SK-N-SH (cell line): ENCODE data around the gene RAB3D. TPM values are rescaled to one million over a fixed set of nuclear protein-coding genes. Genes with fewer than 3 reads are reported as not detected.
A peak's percentile ranks its signal among the peaks of the same experiment; 100 is the strongest.

Experiments
- CTCF ChIA-PET: fragments of 300-600, 350-600 bp; formaldehyde crosslinking; extraction: SDS; loops from one replicate; lab custom pipeline; 2021; lab: Yijun Ruan, JAX
- POLR2A ChIA-PET: fragments of 350-600 bp; sonication (Branson Sonifier 250); formaldehyde crosslinking; extraction: SDS; loops from one replicate; lab custom pipeline; 2020; ENCODE audit warnings: antibody characterized with exemption, inconsistent platforms; lab: Yijun Ruan, JAX
- DNase-seq: peaks from one replicate; pipeline ENCODE4 v3.0.0; 2012
- H2AFZ ChIP-seq: fragments of 200-600 bp; sonication (generic); 2 replicates; pipeline ENCODE4 v1.8.1; 2016; ENCODE audit warnings: antibody characterized with exemption, mild to moderate bottlenecking, low read depth
- H3F3A ChIP-seq: fragments of 200-600 bp; sonication (generic); replicated peaks from 2 replicates; pipeline ENCODE3; 2016; ENCODE audit warnings: antibody characterized with exemption, mild to moderate bottlenecking; ENCODE audit not compliant: insufficient read depth
- H3K27ac ChIP-seq, 2 experiments: fragments of 200-500 bp in 1 of 2; fragments of 200-600 bp in 1 of 2; sonication (Bioruptor generic) in 1 of 2; sonication (generic), shearing (Covaris generic) in 1 of 2; 2 replicates each; pipeline versions ENCODE4 v1.5.1 to v1.6.1; 2014 to 2016; ENCODE audit warnings: low read depth in 2 of 2, inconsistent platforms in 1 of 2, low read length in 1 of 2, mild to moderate bottlenecking in 1 of 2, mixed read lengths in 1 of 2
- H3K27me3 ChIP-seq: fragments of 200-600 bp; sonication (generic), shearing (Covaris generic); 2 replicates; pipeline ENCODE4 v1.6.1; 2016; ENCODE audit warnings: mixed run types; ENCODE audit not compliant: insufficient read depth
- H3K36me3 ChIP-seq, 2 experiments: fragments of 200-500 bp in 1 of 2; fragments of 200-600 bp in 1 of 2; sonication (Bioruptor generic) in 1 of 2; sonication (generic) in 1 of 2; replicated peaks in 1 of 2; 2 replicates each; pipeline versions ENCODE3 to v1.5.1; 2014 to 2016; ENCODE audit warnings: low read length in 1 of 2, mild to moderate bottlenecking in 1 of 2; ENCODE audit not compliant: insufficient read depth in 2 of 2, control insufficient read depth in 1 of 2
- H3K4me1 ChIP-seq, 2 experiments: fragments of 200-500 bp in 1 of 2; fragments of 200-600 bp in 1 of 2; sonication (Bioruptor generic) in 1 of 2; sonication (generic), shearing (Covaris generic) in 1 of 2; 2 replicates each; pipeline versions ENCODE4 v1.5.1 to v1.6.1; 2014 to 2016; ENCODE audit warnings: low read depth in 1 of 2, low read length in 1 of 2, mixed run types in 1 of 2; ENCODE audit not compliant: insufficient read depth in 2 of 2, control insufficient read depth in 1 of 2
- H3K4me2 ChIP-seq: fragments of 200-600 bp; sonication (generic), shearing (Covaris generic); 2 replicates; pipeline ENCODE4 v1.6.1; 2017; ENCODE audit warnings: mixed run types
- H3K4me3 ChIP-seq, 2 experiments: fragments of 200-500 bp in 1 of 2; fragments of 200-600 bp in 1 of 2; sonication (Bioruptor generic) in 1 of 2; sonication (generic), shearing (Covaris generic) in 1 of 2; 2 replicates each; pipeline versions ENCODE4 v1.5.1 to v1.8.1; 2014 to 2016; ENCODE audit warnings: low read depth in 2 of 2, inconsistent platforms in 1 of 2, low read length in 1 of 2, mild to moderate bottlenecking in 1 of 2, mixed read lengths in 1 of 2, moderate library complexity in 1 of 2
- H3K79me2 ChIP-seq: fragments of 200-600 bp; sonication (generic); 2 replicates; pipeline ENCODE4 v1.8.1; 2017; ENCODE audit warnings: mild to moderate bottlenecking; ENCODE audit not compliant: insufficient read depth
- H3K9ac ChIP-seq: fragments of 200-600 bp; sonication (generic); 2 replicates; pipeline ENCODE4 v1.6.1; 2017; ENCODE audit warnings: mixed run types
- H3K9me2 ChIP-seq: fragments of 200-600 bp; sonication (generic); 2 replicates; pipeline ENCODE4 v1.6.1; 2017; ENCODE audit warnings: mixed run types
- H3K9me3 ChIP-seq: fragments of 200-600 bp; sonication (generic); 2 replicates; pipeline ENCODE4 v1.6.1; 2017; ENCODE audit warnings: mixed run types, mild to moderate bottlenecking, moderate library complexity
- H4K20me1 ChIP-seq: fragments of 200-600 bp; sonication (generic); 2 replicates; pipeline ENCODE4 v1.6.1; 2017; ENCODE audit warnings: mild to moderate bottlenecking, mixed run types; ENCODE audit not compliant: insufficient read depth
- CTCF ChIP-seq: fragments of 200-600 bp; sonication (generic); IDR thresholded peaks from 2 replicates; pipeline ENCODE4 v1.6.1; 2017; ENCODE audit warnings: antibody characterized with exemption, mild to moderate bottlenecking, moderate library complexity
- ELF1 ChIP-seq: IDR thresholded peaks from 2 replicates; pipeline ENCODE4 v1.4.0; 2012
- EZH2phosphoT487 ChIP-seq: fragments of 200-600 bp; sonication (generic); IDR thresholded peaks from 2 replicates; pipeline ENCODE4 v1.6.1; 2017; ENCODE audit warnings: low read depth, mixed run types, mild to moderate bottlenecking, antibody characterized with exemption, moderate library complexity, borderline replicate concordance
- FOXM1 ChIP-seq: IDR thresholded peaks from 2 replicates; pipeline ENCODE4 v1.4.0; 2012; ENCODE audit warnings: low read depth, mild to moderate bottlenecking
- GABPA ChIP-seq: IDR thresholded peaks from 2 replicates; pipeline ENCODE4 v1.4.0; 2012; ENCODE audit warnings: low read depth, mild to moderate bottlenecking
- JUND ChIP-seq: IDR thresholded peaks from 2 replicates; pipeline ENCODE4 v1.4.0; 2012
- MXI1 ChIP-seq: IDR thresholded peaks from 2 replicates; pipeline ENCODE4 v1.6.1; 2012; ENCODE audit warnings: mild to moderate bottlenecking, low read depth, low read length, improper control_type of control experiment
- PBX3 ChIP-seq: IDR thresholded peaks from 2 replicates; pipeline ENCODE4; 2012
- RAD21 ChIP-seq: IDR thresholded peaks from 2 replicates; pipeline ENCODE4 v1.6.1; 2012; ENCODE audit warnings: mild to moderate bottlenecking, low read length
- REST ChIP-seq: IDR thresholded peaks from 2 replicates; pipeline ENCODE4 v1.6.1; 2012; ENCODE audit warnings: mild to moderate bottlenecking, low read depth, low read length, moderate library complexity
- RXRA ChIP-seq: IDR thresholded peaks from 2 replicates; pipeline ENCODE4 v1.4.0; 2012; ENCODE audit warnings: low read depth, mild to moderate bottlenecking, borderline replicate concordance
- SIN3A ChIP-seq: IDR thresholded peaks from 2 replicates; pipeline ENCODE4 v1.6.1; 2012; ENCODE audit warnings: low read depth, mild to moderate bottlenecking, low read length, moderate library complexity, borderline replicate concordance
- USF1 ChIP-seq: IDR thresholded peaks from 2 replicates; pipeline ENCODE4 v1.4.0; 2012; ENCODE audit warnings: low read depth, borderline replicate concordance
- USF2 ChIP-seq: fragments of 150-350 bp; IDR thresholded peaks from 2 replicates; pipeline ENCODE4 v1.6.1; 2017; ENCODE audit warnings: antibody characterized with exemption, low read length, low read depth, borderline replicate concordance
- YY1 ChIP-seq: IDR thresholded peaks from 2 replicates; pipeline ENCODE4 v1.4.0; 2012; ENCODE audit warnings: low read depth, mild to moderate bottlenecking
- WGBS: methylation state at CpG from one replicate; pipeline ENCODE4 v1.1.6; 2017; ENCODE audit warnings: low lambda C conversion rate; 5-methylcytosine and 5-hydroxymethylcytosine counted together
- polyA plus RNA-seq, 3 experiments: library from polyadenylated mRNA; depleted of rRNA; stranded (reverse); fragments of >200 nt; gene quantifications; 2 replicates each; pipeline ENCODE4 v1.2.3, GENCODE V29; 2012

Gene RAB3D
- polyA plus RNA-seq, 1 of the 3 experiments (the other 2 are of a cell fraction) = 27.0 TPM

GRCh38 chr19:11379857-11380350 lies 40.4 kb upstream of the RAB3D start:
- peak overlapping the region in 1 of 2 experiments; percentile 70; a peak in 2 of 4 replicates for H3K4me3 ChIP-seq
- CTCF ChIA-PET = interaction anchor here (0.9 to 6.4 kb wide), 15 partner anchors 14 to 151 kb away, joined by 3 to 85 read pairs (median 18); partner anchors contain the start of genes ELAVL3, ODAD3, PRKCSH and RGL3

More at GRCh38 chr19:11379857-11380350, 40.4 kb upstream of the RAB3D start:
- Histone ChIP-seq H3K36me3 (no peaks in the 10 kb centered on the region), H3K9me3 (no peaks in the 10 kb centered on the region), H3K4me1 (peaks cover 16 to 24% of the 10 kb centered on the region in 2 experiments; a peak in 3 of 4 replicates), H3K79me2 (peaks cover 23% of the 10 kb centered on the region), H3K9me2 (no peaks in the 10 kb centered on the region), H3K9ac (no peak overlapping the region), H3F3A (peaks cover 35% of the 10 kb centered on the region), H3K4me2 (peak overlapping the region; percentile 79), H4K20me1 (no peaks in the 10 kb centered on the region), H3K27ac (no peak overlapping the region; a peak in 1 of 4 replicates), H3K27me3 (no peaks in the 10 kb centered on the region), H2AFZ (no peak overlapping the region)
- POLR2A ChIA-PET = interaction anchor here (0.8 kb wide), 1 partner anchor 39 kb away, joined by 3 read pairs; no protein-coding TSS in a partner anchor
- TF ChIP-seq SIN3A (no peak), PBX3 (no peak), JUND (no peak), USF2 (no peak), RXRA (no peak), GABPA (no peak), ELF1 (no peak), RAD21 (no peak), FOXM1 (no peak), EZH2phosphoT487 (no peak), USF1 (no peak), REST (no peak), CTCF (no peak), YY1 (no peak), MXI1 (no peak)
- DNase-seq = no peak
- 97% methylated on average over 7 of the region's 7 CpGs for WGBS
